IMR-90 (cell line): ENCODE data around the gene NRXN2. TPM values are rescaled to one million over a fixed set of nuclear protein-coding genes. Genes with fewer than 3 reads are reported as not detected.

Experiments used
- ATAC-seq: fragments of 200-7000 bp; cut with Tn5 transposase; 2 replicates; pipeline ENCODE4 v1.9.1; 2020; ENCODE audit warnings: low read depth, mild to moderate bottlenecking, moderate library complexity
- BruUV-seq: library from RNA; stranded (reverse); fragments of 400-500 nt; replicated peaks from 2 replicates; lab custom pipeline; 2021; lab: Mats Ljungman, UMichigan
- CTCF ChIA-PET: fragments of 300-600 bp; formaldehyde crosslinking; extraction: SDS; loops from one replicate; lab custom pipeline; 2021; ENCODE audit warnings: antibody characterized with exemption; lab: Yijun Ruan, JAX
- POLR2A ChIA-PET: fragments of 300-600 bp; sonication (Branson Sonifier 250); formaldehyde crosslinking; loops from one replicate; lab custom pipeline; 2022; ENCODE audit warnings: antibody characterized with exemption; ENCODE audit not compliant: unreplicated experiment; lab: Charles Lee
- DNase-seq: peaks from one replicate; pipeline ENCODE4 v3.0.0; 2013
- H2AFZ ChIP-seq: replicated peaks from 2 replicates; pipeline ENCODE3; 2013; ENCODE audit warnings: low read length, mild to moderate bottlenecking; ENCODE audit not compliant: poor library complexity
- H2AK5ac ChIP-seq: 2 replicates; pipeline ENCODE4 v1.6.1; 2013; ENCODE audit warnings: low read depth, low read length, inconsistent platforms
- H2AK9ac ChIP-seq: replicated peaks from 2 replicates; pipeline ENCODE3; 2013; ENCODE audit warnings: mild to moderate bottlenecking, low read depth, low read length, moderate library complexity; ENCODE audit not compliant: poor library complexity
- H2BK120ac ChIP-seq: 2 replicates; pipeline ENCODE4 v1.6.1; 2013; ENCODE audit warnings: low read depth, low read length, inconsistent platforms
- H2BK15ac ChIP-seq: 3 replicates; pipeline ENCODE4 v1.6.1; 2013; ENCODE audit warnings: low read depth, low read length, inconsistent platforms
- H2BK20ac ChIP-seq: 2 replicates; pipeline ENCODE4 v1.6.1; 2013; ENCODE audit warnings: low read depth, mild to moderate bottlenecking, inconsistent platforms, low read length, moderate library complexity
- H2BK5ac ChIP-seq: 2 replicates; pipeline ENCODE4 v1.6.1; 2013; ENCODE audit warnings: mild to moderate bottlenecking, low read depth, low read length, inconsistent platforms; ENCODE audit not compliant: poor library complexity, severe bottlenecking
- H3K14ac ChIP-seq: replicated peaks from 2 replicates; pipeline ENCODE4 v1.6.1; 2013; ENCODE audit warnings: low read depth, low read length, inconsistent platforms
- H3K18ac ChIP-seq: 2 replicates; pipeline ENCODE4 v1.6.1; 2013; ENCODE audit warnings: low read depth, low read length, control low read depth
- H3K23ac ChIP-seq: 2 replicates; pipeline ENCODE4 v1.6.1; 2013; ENCODE audit warnings: low read depth, low read length, inconsistent platforms
- H3K27ac ChIP-seq: 2 replicates; pipeline ENCODE4 v1.5.1; 2013; ENCODE audit warnings: mild to moderate bottlenecking, control low read depth, low read length; ENCODE audit not compliant: insufficient read depth
- H3K27me3 ChIP-seq: 2 replicates; pipeline ENCODE4 v1.6.1; 2013; ENCODE audit warnings: low read length; ENCODE audit not compliant: control insufficient read depth, insufficient read depth
- H3K36me3 ChIP-seq: 2 replicates; pipeline ENCODE4 v1.6.1; 2013; ENCODE audit warnings: low read length, mixed read lengths; ENCODE audit not compliant: control insufficient read depth, insufficient read depth
- H3K4ac ChIP-seq: 2 replicates; pipeline ENCODE4 v1.6.1; 2013; ENCODE audit warnings: low read depth, low read length, inconsistent platforms
- H3K4me1 ChIP-seq: 2 replicates; pipeline ENCODE4 v1.6.1; 2013; ENCODE audit warnings: low read length, mixed read lengths; ENCODE audit not compliant: control insufficient read depth, insufficient read depth
- H3K4me2 ChIP-seq: 2 replicates; pipeline ENCODE4 v1.6.1; 2013; ENCODE audit warnings: low read depth, mild to moderate bottlenecking, control low read depth, low read length, moderate library complexity
- H3K4me3 ChIP-seq: 2 replicates; pipeline ENCODE4 v1.5.1; 2013; ENCODE audit warnings: low read depth, mild to moderate bottlenecking, control low read depth, low read length, moderate library complexity; ENCODE audit not compliant: insufficient read depth
- H3K56ac ChIP-seq: 2 replicates; pipeline ENCODE4 v1.6.1; 2013; ENCODE audit warnings: low read length, inconsistent platforms; ENCODE audit not compliant: insufficient read depth; ENCODE audit errors: extremely low read depth
- H3K79me1 ChIP-seq, 2 experiments: 2 replicates each; pipeline ENCODE4 v1.6.1; 2013; ENCODE audit warnings: low read length in 2 of 2, inconsistent platforms in 1 of 2, low read depth in 1 of 2
- H3K9ac ChIP-seq: 2 replicates; pipeline ENCODE4 v1.6.1; 2013; ENCODE audit warnings: low read depth, low read length, control low read depth
- H3K9me1 ChIP-seq: 2 replicates; pipeline ENCODE4 v1.6.1; 2013; ENCODE audit warnings: low read length, inconsistent platforms; ENCODE audit not compliant: insufficient read depth
- H3K9me3 ChIP-seq: 2 replicates; pipeline ENCODE4 v1.6.1; 2013; ENCODE audit warnings: low read length; ENCODE audit not compliant: control insufficient read depth, insufficient read depth
- H4K20me1 ChIP-seq: 2 replicates; pipeline ENCODE4 v1.6.1; 2013; ENCODE audit warnings: low read length, inconsistent platforms; ENCODE audit not compliant: insufficient read depth
- H4K5ac ChIP-seq: 2 replicates; pipeline ENCODE4 v1.6.1; 2013; ENCODE audit warnings: mild to moderate bottlenecking, low read depth, low read length, control low read depth
- H4K8ac ChIP-seq, 2 experiments: 2 replicates each; pipeline ENCODE4 v1.6.1; 2013; ENCODE audit warnings: low read depth in 2 of 2, low read length in 2 of 2, control low read depth in 1 of 2, inconsistent platforms in 1 of 2
- H4K91ac ChIP-seq: 2 replicates; pipeline ENCODE4 v1.6.1; 2013; ENCODE audit warnings: low read depth, low read length, inconsistent platforms; ENCODE audit not compliant: insufficient read depth
- BHLHE40 ChIP-seq: fragments of 150-350 bp; IDR thresholded peaks from 2 replicates; pipeline ENCODE4 v1.6.1; 2016; ENCODE audit warnings: mild to moderate bottlenecking, low read depth, low read length
- CEBPB ChIP-seq: IDR thresholded peaks from 2 replicates; pipeline ENCODE4 v1.6.1; 2012; ENCODE audit warnings: low read depth, low read length, improper control_type of control experiment
- FOS ChIP-seq: fragments of 150-350 bp; IDR thresholded peaks from 2 replicates; pipeline ENCODE4 v1.6.1; 2016; ENCODE audit warnings: low read depth, low read length
- WGBS, 2 experiments: methylation state at CpG; one replicate each; pipeline versions ENCODE4 v1.1.5 to v1.1.7; 2013; ENCODE audit warnings: missing lambda C conversion rate in 2 of 2; ENCODE audit not compliant: insufficient read length in 1 of 2; ENCODE audit errors: extremely low coverage in 2 of 2; 5-methylcytosine and 5-hydroxymethylcytosine counted together
- dilution Hi-C: fragments of 300-500 bp; cut with HindIII; formaldehyde crosslinking; loops from one replicate; pipeline ENCODE4 v1.14.3; 2018; ENCODE audit warnings: low sequenced_read_pairs; ENCODE audit not compliant: unreplicated experiment
- in situ Hi-C: fragments of 300-500 bp; cut with MboI; formaldehyde crosslinking; loops from 3 replicates; pipeline ENCODE4 v1.14.3; 2019; ENCODE audit warnings: low sequenced_read_pairs, inconsistent platforms, mixed read lengths
- intact Hi-C: fragments of 100-400 bp; cut with micrococcal nuclease; formaldehyde crosslinking; loops from 2 replicates; pipeline ENCODE4 v1.10.0; 2022
- polyA plus RNA-seq, 3 experiments: library from polyadenylated mRNA; depleted of rRNA; stranded (reverse); fragments of >200 nt; gene quantifications; 2 replicates each; pipeline ENCODE4 v1.2.3, GENCODE V29; 2012; ENCODE audit warnings: low replicate concordance in 1 of 3
- total RNA-seq: library from RNA; depleted of rRNA; stranded (reverse); fragments of >200 nt; gene quantifications from 2 replicates; pipeline ENCODE4 v1.2.3, GENCODE V29; 2012

Gene NRXN2
- total and polyA plus RNA-seq, 2 of the 4 experiments (the other 2 are of a cell fraction) = 0.18 to 0.22 TPM

- H3K9me1 ChIP-seq = no peaks in the 10 kb centered on the region
- in situ Hi-C loops = no loop called here
- H3K18ac ChIP-seq = no peak overlapping the region
- no peak overlapping the region for H2BK5ac ChIP-seq
- DNase-seq (no peak), ATAC-seq (no peak)
- H3K9me3 ChIP-seq = peaks cover 6% of the 10 kb centered on the region
- no peak overlapping the region for H3K23ac ChIP-seq
- H4K8ac ChIP-seq = no peak overlapping the region
- BruUV-seq = no TSS peak
- H3K9ac ChIP-seq = no peak overlapping the region
- no peaks in the 10 kb centered on the region for H3K79me1 ChIP-seq
- H3K36me3 ChIP-seq = no peaks in the 10 kb centered on the region
- H3K27me3 ChIP-seq = no peaks in the 10 kb centered on the region; the same call in 1 of the 2 replicates
- no peak overlapping the region for H3K4ac ChIP-seq
- no peak overlapping the region for H4K91ac ChIP-seq
- H4K5ac ChIP-seq = no peak overlapping the region
- no peak overlapping the region for H2BK20ac ChIP-seq
- POLR2A ChIA-PET = no interaction called here
- intact Hi-C loops = no loop called here
- TF ChIP-seq CEBPB = no peak
- TF ChIP-seq FOS = no peak
- TF ChIP-seq BHLHE40 = no peak
- H2BK15ac ChIP-seq = no peak overlapping the region
- no peaks in the 10 kb centered on the region for H4K20me1 ChIP-seq
- H3K56ac ChIP-seq = no peak overlapping the region
- WGBS, 2 experiments = 82% methylated on average over 24 of the region's 32 CpGs; no CpG with 5 or more reads in 1 of the 2 experiments
- no peak overlapping the region for H2AFZ ChIP-seq
- H3K14ac ChIP-seq = no peak overlapping the region
- H3K4me2 ChIP-seq = no peak overlapping the region
- dilution Hi-C loops = no loop called here
- no peak overlapping the region for H3K27ac ChIP-seq
- no peak overlapping the region for H2BK120ac ChIP-seq
- CTCF ChIA-PET = no interaction called here
- H3K4me3 ChIP-seq = no peak overlapping the region
- H3K4me1 ChIP-seq = no peaks in the 10 kb centered on the region
- H2AK5ac ChIP-seq = no peak overlapping the region
- H2AK9ac ChIP-seq = no peak overlapping the region
Measured at GRCh38 chr11:64593156-64594105, 129.6 kb downstream of the NRXN2 start.
